GM12878 (cell line): ENCODE results near the gene DNAH2. TPM values are rescaled to one million over a fixed set of nuclear protein-coding genes. Genes with fewer than 3 reads are reported as not detected.

Experiments
- ATAC-seq: fragments of 200-7000 bp; cut with Tn5 transposase; 3 replicates; pipeline ENCODE4 v1.9.1; 2020; ENCODE audit warnings: mild to moderate bottlenecking, moderate library complexity
- BruUV-seq: library from RNA; stranded (reverse); fragments of 400-500 nt; replicated peaks from 2 replicates; lab custom pipeline; 2021; lab: Mats Ljungman, UMichigan
- CTCF ChIA-PET: fragments of 300-600 bp; sonication (Branson Sonifier 250); formaldehyde crosslinking; extraction: SDS; loops from one replicate; lab custom pipeline; 2021; ENCODE audit warnings: inconsistent platforms; lab: Yijun Ruan, JAX
- POLR2A ChIA-PET: fragments of 350-600 bp; formaldehyde crosslinking; extraction: SDS; loops from one replicate; lab custom pipeline; 2021; ENCODE audit warnings: inconsistent platforms; lab: Charles Lee
- RAD21 ChIA-PET: fragments of 300-600 bp; sonication (Branson Sonifier 250); formaldehyde crosslinking; loops from one replicate; lab custom pipeline; 2023; ENCODE audit warnings: antibody characterized with exemption; ENCODE audit not compliant: unreplicated experiment; lab: Charles Lee
- SMC1A ChIA-PET: fragments of 300-600 bp; sonication (Branson Sonifier 250); formaldehyde crosslinking; loops from one replicate; lab custom pipeline; 2023; ENCODE audit not compliant: unreplicated experiment, uncharacterized antibody; lab: Charles Lee
- DNase-seq: peaks from one replicate; pipeline ENCODE4 v3.0.0-alpha.2; 2011; ENCODE audit warnings: low read depth, low spot score
- FAIRE-seq: peaks from 3 replicates; lab custom pipeline; 2011; peaks lifted over from hg19 to GRCh38; lab: Jason Lieb, UNC
- H2AFZ ChIP-seq: 2 replicates; pipeline ENCODE4 v1.6.0; 2011; ENCODE audit warnings: low read depth, low read length, control low read depth; ENCODE audit not compliant: control insufficient read depth
- H3K27ac ChIP-seq: 2 replicates; pipeline ENCODE4 v1.5.1; 2011; ENCODE audit warnings: control low read depth; ENCODE audit not compliant: control insufficient read depth, insufficient read depth
- H3K27me3 ChIP-seq, 2 experiments: replicated peaks in 1 of 2; 2 replicates each; pipeline versions ENCODE4 v1.6.0 to v1.6.1; 2011; ENCODE audit warnings: low read length in 1 of 2; ENCODE audit not compliant: control insufficient read depth in 2 of 2, insufficient read depth in 2 of 2
- H3K36me3 ChIP-seq, 2 experiments: 2 replicates each; pipeline ENCODE4 v1.5.1; 2011; ENCODE audit warnings: low read length in 1 of 2; ENCODE audit not compliant: control insufficient read depth in 2 of 2, insufficient read depth in 2 of 2
- H3K4me1 ChIP-seq: 2 replicates; pipeline ENCODE4 v1.6.1; 2011; ENCODE audit warnings: mild to moderate bottlenecking, low read length, moderate library complexity, mixed read lengths; ENCODE audit not compliant: control insufficient read depth, insufficient read depth
- H3K4me2 ChIP-seq: 2 replicates; pipeline ENCODE4 v1.6.0; 2011; ENCODE audit warnings: control low read depth; ENCODE audit not compliant: control insufficient read depth, insufficient read depth
- H3K4me3 ChIP-seq: fragments of 200-600 bp; sonication (generic); 2 replicates; pipeline ENCODE4 v1.5.1; 2016
- H3K79me2 ChIP-seq: 2 replicates; pipeline ENCODE4 v1.6.0; 2011; ENCODE audit warnings: low read length; ENCODE audit not compliant: control insufficient read depth, insufficient read depth
- H3K9ac ChIP-seq: 2 replicates; pipeline ENCODE4 v1.8.0; 2011; ENCODE audit warnings: low read length, control low read depth, mixed read lengths; ENCODE audit not compliant: control insufficient read depth, insufficient read depth
- H3K9me3 ChIP-seq: replicated peaks from 3 replicates; pipeline ENCODE4 v1.5.1; 2011; ENCODE audit warnings: mild to moderate bottlenecking, low read length; ENCODE audit not compliant: control insufficient read depth, insufficient read depth
- H4K20me1 ChIP-seq: 2 replicates; pipeline ENCODE4 v1.6.0; 2011; ENCODE audit not compliant: control insufficient read depth, insufficient read depth
- ATF2 ChIP-seq: IDR thresholded peaks from 2 replicates; pipeline ENCODE4 v1.6.1; 2012; ENCODE audit warnings: low read length, inconsistent platforms
- ATF7 ChIP-seq: fragments of 450-650 bp; IDR thresholded peaks from 2 replicates; pipeline ENCODE4 v1.6.1; 2016; ENCODE audit warnings: low read depth, mild to moderate bottlenecking
- BCLAF1 ChIP-seq: fragments of 450-650 bp; IDR thresholded peaks from 2 replicates; pipeline ENCODE4 v1.6.1; 2017; ENCODE audit warnings: antibody characterized with exemption, mild to moderate bottlenecking, moderate library complexity
- CHD4 ChIP-seq: fragments of 200-600 bp; sonication (generic); IDR thresholded peaks from 2 replicates; pipeline ENCODE4 v1.6.1; 2016; ENCODE audit warnings: mild to moderate bottlenecking
- CREB1 ChIP-seq: IDR thresholded peaks from 2 replicates; pipeline ENCODE4 v1.6.1; 2012; ENCODE audit warnings: low read depth, mild to moderate bottlenecking, inconsistent platforms
- EGR1 ChIP-seq, 2 experiments: IDR thresholded peaks; 1 replicate in 1 of 2; 2 replicates in 1 of 2; pipeline ENCODE4 v1.6.1; 2011 to 2012; ENCODE audit warnings: low read depth in 2 of 2, low read length in 2 of 2, borderline replicate concordance in 1 of 2, mild to moderate bottlenecking in 1 of 2, moderate library complexity in 1 of 2
- FOS ChIP-seq: IDR thresholded peaks from 3 replicates; pipeline ENCODE4 v1.6.1; 2011; ENCODE audit warnings: borderline replicate concordance; ENCODE audit not compliant: insufficient read length; ENCODE audit errors: extremely low read depth
- IKZF1 ChIP-seq: fragments of 450-650 bp; conservative IDR thresholded peaks from 2 replicates; pipeline ENCODE4 v1.6.1; 2017; ENCODE audit warnings: antibody characterized with exemption, mild to moderate bottlenecking
- JUNB ChIP-seq: IDR thresholded peaks from 2 replicates; pipeline ENCODE4 v1.6.1; 2016; ENCODE audit warnings: antibody characterized with exemption, mild to moderate bottlenecking
- POLR2A ChIP-seq: IDR thresholded peaks from 2 replicates; pipeline ENCODE4 v1.6.1; 2011; ENCODE audit warnings: low read depth, mild to moderate bottlenecking, low read length
- RAD21 ChIP-seq: IDR thresholded peaks from 2 replicates; pipeline ENCODE4 v1.6.1; 2011; ENCODE audit warnings: mild to moderate bottlenecking, low read depth, low read length, moderate library complexity; ENCODE audit not compliant: insufficient read depth
- RCOR1 ChIP-seq: conservative IDR thresholded peaks from 2 replicates; pipeline ENCODE4 v1.6.1; 2012; ENCODE audit warnings: low read depth, low read length, improper control_type of control experiment
- RELA ChIP-seq: fragments of 450-650 bp; IDR thresholded peaks from 2 replicates; pipeline ENCODE4 v1.8.0; 2014; ENCODE audit warnings: borderline replicate concordance; ENCODE audit not compliant: partially characterized antibody
- SMAD1 ChIP-seq: fragments of 450-650 bp; IDR thresholded peaks from 2 replicates; pipeline ENCODE4 v1.6.1; 2018; ENCODE audit warnings: mild to moderate bottlenecking, low read depth; ENCODE audit not compliant: partially characterized antibody
- TBL1XR1 ChIP-seq: IDR thresholded peaks from 2 replicates; pipeline ENCODE4 v1.6.1; 2012; ENCODE audit warnings: low read depth, low read length, improper control_type of control experiment
- YY1 ChIP-seq: IDR thresholded peaks from 2 replicates; pipeline ENCODE4 v1.6.1; 2011; ENCODE audit warnings: low read depth, mild to moderate bottlenecking, low read length
- ZNF217 ChIP-seq: fragments of 450-650 bp; IDR thresholded peaks from 2 replicates; pipeline ENCODE4 v1.6.1; 2017; ENCODE audit warnings: antibody characterized with exemption, mild to moderate bottlenecking
- WGBS: methylation state at CpG from one replicate; pipeline ENCODE4 v1.1.6; 2016; ENCODE audit warnings: low lambda C conversion rate; ENCODE audit not compliant: insufficient replicate concordance, insufficient coverage; ENCODE audit errors: missing lambda C conversion rate; 5-methylcytosine and 5-hydroxymethylcytosine counted together
- in situ Hi-C: fragments of 300-500 bp; cut with MboI; formaldehyde crosslinking; loops from 9 replicates; pipeline ENCODE4 v1.14.3; 2018; ENCODE audit warnings: mixed read lengths
- intact Hi-C: fragments of 100-400 bp; cut with micrococcal nuclease; formaldehyde crosslinking; loops from one replicate; pipeline ENCODE4 v1.14.2; 2022; ENCODE audit not compliant: unreplicated experiment
- polyA plus RNA-seq, 11 experiments: library from polyadenylated mRNA; depleted of rRNA in 4 of 11; unstranded in 6 of 11; stranded (reverse) in 5 of 11; fragments of >200 nt; fragmentation: Nextera tagmentation in 4 of 11; fragmentation: Illumina TruSeq in 1 of 11; extraction: Ambion mirVana in 4 of 11; extraction: Trizol in 1 of 11; gene quantifications; 1 replicate in 1 of 11; 2 replicates in 10 of 11; pipeline versions ENCODE4 v1.2.1 to v1.2.3, GENCODE V29; 2011 to 2016; ENCODE audit warnings: inconsistent platforms in 2 of 11, missing spikeins in 2 of 11, low read depth in 1 of 11
- total RNA-seq, 4 experiments: library from RNA; depleted of rRNA in 3 of 4; stranded (reverse); fragments of >200 nt in 3 of 4; fragmentation: Illumina TruSeq in 1 of 4; extraction: Trizol in 1 of 4; gene quantifications; 2 replicates each; pipeline versions ENCODE4 v1.2.1 to v1.2.3, GENCODE V29; 2013 to 2021
- TF ChIP-seq, protein P1 (sequence below): fragments of 450-650 bp; IDR thresholded peaks from 2 replicates; pipeline ENCODE4 v1.6.1; 2014; ENCODE audit warnings: mild to moderate bottlenecking

The DNAH2 gene
- total and polyA plus RNA-seq, 10 of the 15 experiments (the other 5 are each of a cell fraction or from before 2014, with no cell fraction given) = not detected

GRCh38 chr17:7831233-7831632, 113.7 kb downstream of the DNAH2 start:
- DNase-seq (no peak), ATAC-seq (no peak), FAIRE-seq (no peak)
- peaks cover 0 to 1% of the 10 kb centered on the region in 2 experiments; a peak in 1 of 4 replicates for H3K27me3 ChIP-seq
- no peaks in the 10 kb centered on the region; the same call in 1 of the 2 replicates for H3K4me1 ChIP-seq
- H3K36me3 ChIP-seq = no peaks in the 10 kb centered on the region
- in situ Hi-C loops = no loop called here
- ChIA-PET RAD21 (interaction anchor here (1.3 kb wide), 1 partner anchor 20 kb away, joined by 3 read pairs; no protein-coding TSS in a partner anchor), POLR2A (interaction anchor here (2.6 kb wide), 1 partner anchor 26 kb away, joined by 8 read pairs; the partner anchor contains the start of gene NAA38), SMC1A (interaction anchor here (0.7 to 1.4 kb wide), 4 partner anchors 20 to 65 kb away, joined by 3 to 5 read pairs (median 4); partner anchors contain the start of gene NAA38), CTCF (interaction anchor here (0.9 to 5.9 kb wide), 5 partner anchors 9 to 210 kb away, joined by 3 to 57 read pairs (median 5); no protein-coding TSS in a partner anchor)
- H3K4me2 ChIP-seq = no peak overlapping the region
- H4K20me1 ChIP-seq = no peaks in the 10 kb centered on the region
- no peak overlapping the region for H2AFZ ChIP-seq
- no peaks in the 10 kb centered on the region for H3K9me3 ChIP-seq
- H3K79me2 ChIP-seq = peaks cover 4% of the 10 kb centered on the region
- BruUV-seq = no TSS peak
- intact Hi-C loops = no loop called here
- WGBS = 44% methylated on average over 7 of the region's 7 CpGs
- TF ChIP-seq IKZF1 (no peak), ZNF217 (no peak), CREB1 (no peak), TBL1XR1 (no peak), EGR1 (IDR thresholded peaks at IDR 0.05; ENCODE audit: borderline replicate concordance in 1 of 2, low read depth in 2 of 2, low read length in 2 of 2) (no peak), ATF2 (no peak), RCOR1 (no peak), SMAD1 (no peak), YY1 (no peak), BCLAF1 (no peak), FOS (no peak), RAD21 (no peak), POLR2A (no peak), ATF7 (no peak), JUNB (no peak), CHD4 (no peak), RELA (no peak)
- TF ChIP-seq, protein P1, sequence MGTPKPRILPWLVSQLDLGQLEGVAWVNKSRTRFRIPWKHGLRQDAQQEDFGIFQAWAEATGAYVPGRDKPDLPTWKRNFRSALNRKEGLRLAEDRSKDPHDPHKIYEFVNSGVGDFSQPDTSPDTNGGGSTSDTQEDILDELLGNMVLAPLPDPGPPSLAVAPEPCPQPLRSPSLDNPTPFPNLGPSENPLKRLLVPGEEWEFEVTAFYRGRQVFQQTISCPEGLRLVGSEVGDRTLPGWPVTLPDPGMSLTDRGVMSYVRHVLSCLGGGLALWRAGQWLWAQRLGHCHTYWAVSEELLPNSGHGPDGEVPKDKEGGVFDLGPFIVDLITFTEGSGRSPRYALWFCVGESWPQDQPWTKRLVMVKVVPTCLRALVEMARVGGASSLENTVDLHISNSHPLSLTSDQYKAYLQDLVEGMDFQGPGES = no peak
- no peak overlapping the region for H3K27ac ChIP-seq
- H3K9ac ChIP-seq = no peak overlapping the region
- H3K4me3 ChIP-seq = no peak overlapping the region
